HEK293T (cell line): ENCODE results near the gene DYRK3.
"Not testable (repeated sequence)": the region's sequence is repeated elsewhere in the genome, so short reads cannot be mapped to it uniquely, and the experiment has no call there.

Experiments
- CTCF ChIA-PET: fragments of 350-600 bp; formaldehyde crosslinking; extraction: SDS; loops from one replicate; lab custom pipeline; 2021; ENCODE audit warnings: antibody characterized with exemption, inconsistent platforms; lab: Yijun Ruan, JAX
- POLR2A ChIA-PET: fragments of 350-600 bp; formaldehyde crosslinking; extraction: SDS; loops from one replicate; lab custom pipeline; 2020; ENCODE audit warnings: antibody characterized with exemption, inconsistent platforms; lab: Yijun Ruan, JAX
- DNase-seq: peaks from one replicate; pipeline ENCODE4 v3.0.0; 2012; ENCODE audit warnings: mixed read lengths; ENCODE audit errors: extremely low spot score
- ARNT ChIP-seq: fragments of 450-650 bp; IDR thresholded peaks from 2 replicates; pipeline ENCODE4 v1.6.1; 2017; ENCODE audit warnings: mild to moderate bottlenecking
- BHLHE40 ChIP-seq: fragments of 450-650 bp; IDR thresholded peaks from 2 replicates; pipeline ENCODE4 v1.6.1; 2016; ENCODE audit warnings: mild to moderate bottlenecking, moderate library complexity, borderline replicate concordance
- CTBP1 ChIP-seq: fragments of 450-650 bp; IDR thresholded peaks from 2 replicates; pipeline ENCODE4 v1.6.1; 2016; ENCODE audit warnings: borderline replicate concordance
- ELF4 ChIP-seq: fragments of 450-650 bp; IDR thresholded peaks from 2 replicates; pipeline ENCODE4 v1.6.1; 2017; ENCODE audit warnings: antibody characterized with exemption
- FOXA1 ChIP-seq: fragments of 450-650 bp; IDR thresholded peaks from 2 replicates; pipeline ENCODE4 v1.6.1; 2016; ENCODE audit warnings: mild to moderate bottlenecking
- FOXK2 ChIP-seq: fragments of 450-650 bp; IDR thresholded peaks from 2 replicates; pipeline ENCODE4 v1.6.1; 2016; ENCODE audit warnings: mild to moderate bottlenecking
- FOXM1 ChIP-seq: fragments of 450-650 bp; IDR thresholded peaks from 2 replicates; pipeline ENCODE4 v1.6.1; 2017; ENCODE audit warnings: mild to moderate bottlenecking, borderline replicate concordance
- HDGF ChIP-seq: fragments of 450-650 bp; IDR thresholded peaks from 2 replicates; pipeline ENCODE4 v1.6.1; 2017; ENCODE audit warnings: antibody characterized with exemption, borderline replicate concordance
- L3MBTL2 ChIP-seq: fragments of 450-650 bp; conservative IDR thresholded peaks from 2 replicates; pipeline ENCODE4 v1.6.1; 2016; ENCODE audit warnings: mild to moderate bottlenecking
- LEF1 ChIP-seq: fragments of 450-650 bp; IDR thresholded peaks from 2 replicates; pipeline ENCODE4 v1.6.1; 2017; ENCODE audit warnings: mild to moderate bottlenecking, borderline replicate concordance
- NFRKB ChIP-seq: fragments of 450-650 bp; IDR thresholded peaks from 2 replicates; pipeline ENCODE4 v1.6.1; 2016; ENCODE audit warnings: mild to moderate bottlenecking, moderate library complexity
- SP1 ChIP-seq: fragments of 450-650 bp; IDR thresholded peaks from 2 replicates; pipeline ENCODE4 v1.6.1; 2017
- SUZ12 ChIP-seq: fragments of 450-650 bp; IDR thresholded peaks from 2 replicates; pipeline ENCODE4 v1.6.1; 2016; ENCODE audit warnings: mild to moderate bottlenecking
- TARDBP ChIP-seq: fragments of 450-650 bp; IDR thresholded peaks from 2 replicates; pipeline ENCODE4 v1.6.1; 2016
- ZNF384 ChIP-seq: fragments of 450-650 bp; IDR thresholded peaks from 2 replicates; pipeline ENCODE4 v1.6.1; 2016
- TF ChIP-seq, protein P1 (sequence below): fragments of 450-650 bp; IDR thresholded peaks from 2 replicates; pipeline ENCODE4 v1.6.1; 2016

The DYRK3 gene

DNA sequence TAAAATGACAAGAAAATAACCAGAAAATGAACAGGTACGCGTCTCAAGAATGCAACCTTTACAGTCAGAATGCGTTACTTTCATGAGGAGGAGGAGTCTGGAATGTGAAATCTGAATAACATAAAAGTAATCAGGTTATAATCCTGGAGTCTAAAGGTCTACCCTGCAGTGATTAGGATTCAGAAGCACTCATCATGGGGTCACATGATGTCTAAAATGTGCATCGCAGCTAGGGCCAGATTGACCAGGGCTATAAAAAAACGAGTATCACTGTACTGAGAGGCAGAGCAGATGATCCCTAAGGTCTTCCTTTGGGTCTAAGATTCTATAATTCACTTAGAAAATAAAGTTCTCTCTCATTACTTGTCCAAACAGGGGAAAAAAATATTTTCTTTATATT, 30.5 kb upstream of the DYRK3 start:
- ChIA-PET CTCF (no interaction called here), POLR2A (no interaction called here)
- DNase-seq = no peak
- no peak for TF ChIP-seq LEF1
- no peak for TF ChIP-seq SUZ12
- no peak for TF ChIP-seq FOXK2
- TF ChIP-seq NFRKB = no peak
- TF ChIP-seq CTBP1 = no peak
- TF ChIP-seq BHLHE40 = no peak
- no peak for TF ChIP-seq L3MBTL2
- TF ChIP-seq ELF4 = no peak
- no peak for TF ChIP-seq FOXM1
- no peak for TF ChIP-seq ARNT
- TF ChIP-seq SP1 = no peak
- TF ChIP-seq ZNF384 = no peak
- no peak for TF ChIP-seq HDGF
- TF ChIP-seq FOXA1 = no peak
- no peak for TF ChIP-seq TARDBP
- TF ChIP-seq, protein P1, sequence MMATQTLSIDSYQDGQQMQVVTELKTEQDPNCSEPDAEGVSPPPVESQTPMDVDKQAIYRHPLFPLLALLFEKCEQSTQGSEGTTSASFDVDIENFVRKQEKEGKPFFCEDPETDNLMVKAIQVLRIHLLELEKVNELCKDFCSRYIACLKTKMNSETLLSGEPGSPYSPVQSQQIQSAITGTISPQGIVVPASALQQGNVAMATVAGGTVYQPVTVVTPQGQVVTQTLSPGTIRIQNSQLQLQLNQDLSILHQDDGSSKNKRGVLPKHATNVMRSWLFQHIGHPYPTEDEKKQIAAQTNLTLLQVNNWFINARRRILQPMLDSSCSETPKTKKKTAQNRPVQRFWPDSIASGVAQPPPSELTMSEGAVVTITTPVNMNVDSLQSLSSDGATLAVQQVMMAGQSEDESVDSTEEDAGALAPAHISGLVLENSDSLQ = no peak

DNA sequence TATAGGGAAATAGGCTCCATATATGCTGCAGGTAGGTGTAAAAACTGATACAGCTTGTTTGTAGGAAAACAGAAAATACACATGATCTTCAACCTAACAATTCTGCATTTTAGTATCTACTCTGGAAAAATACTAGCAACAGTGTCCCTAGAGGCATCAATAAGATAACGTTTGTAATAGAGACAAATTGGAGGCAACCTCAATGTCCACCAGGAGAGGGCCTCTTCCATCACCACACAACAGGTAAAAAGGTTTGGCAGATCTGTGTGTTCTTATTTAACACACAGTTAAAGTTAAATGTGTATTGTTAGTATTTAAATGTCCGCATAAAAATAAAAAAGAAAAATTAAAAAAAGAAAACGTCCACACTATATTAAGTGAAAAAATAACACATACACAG, 28.5 kb upstream of the DYRK3 start:
- DNase-seq = peak; percentile 60
- ChIA-PET POLR2A (no interaction called here), CTCF (interaction anchor here (1.1 to 1.5 kb wide), 3 partner anchors 15 to 137 kb away, joined by 4 read pairs; partner anchors contain the start of gene IKBKE)
- TF ChIP-seq CTBP1 (no peak), SUZ12 (no peak), FOXM1 (no peak), ARNT (no peak), NFRKB (no peak), ZNF384 (no peak), BHLHE40 (no peak), FOXK2 (no peak), ELF4 (no peak)

DNA sequence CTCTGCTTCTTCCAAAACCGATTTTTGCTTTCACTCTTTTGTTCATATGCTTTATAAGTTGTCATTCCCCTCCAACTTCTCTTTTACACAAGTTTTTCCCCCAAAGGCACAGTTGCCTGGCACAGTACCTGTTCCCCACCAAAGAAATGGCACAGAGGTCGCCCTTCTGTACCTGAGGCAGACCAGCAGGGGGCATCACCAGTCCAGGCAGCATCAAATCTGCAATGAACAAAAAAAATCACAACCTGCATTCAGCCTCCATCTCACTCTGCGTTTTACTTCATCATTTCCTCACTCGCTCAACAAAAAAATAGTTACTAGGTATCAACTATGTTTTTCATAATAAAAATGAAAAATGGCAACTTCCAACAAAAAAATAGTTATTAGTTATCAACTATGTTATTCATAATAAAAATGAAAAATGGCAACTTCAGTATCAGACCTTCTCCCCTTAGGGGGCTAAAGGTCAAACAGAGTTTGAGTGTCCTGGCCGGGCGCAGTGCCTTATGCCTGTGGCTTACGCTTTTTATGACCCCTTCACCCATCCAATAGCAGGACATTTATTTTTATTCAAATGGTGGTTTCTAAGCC, 27.1 kb upstream of the DYRK3 start:
- TF ChIP-seq ZNF384 (peak; percentile 65; the same call in 1 of the 2 replicates), SP1 (no peak), SUZ12 (no peak)
- POLR2A ChIA-PET = no interaction called here
- peak; percentile 66 for DNase-seq
- CTCF ChIA-PET = interaction anchor here (0.6 to 0.9 kb wide), 2 partner anchors 22 to 68 kb away, joined by 3 read pairs; no protein-coding TSS in a partner anchor

DNA sequence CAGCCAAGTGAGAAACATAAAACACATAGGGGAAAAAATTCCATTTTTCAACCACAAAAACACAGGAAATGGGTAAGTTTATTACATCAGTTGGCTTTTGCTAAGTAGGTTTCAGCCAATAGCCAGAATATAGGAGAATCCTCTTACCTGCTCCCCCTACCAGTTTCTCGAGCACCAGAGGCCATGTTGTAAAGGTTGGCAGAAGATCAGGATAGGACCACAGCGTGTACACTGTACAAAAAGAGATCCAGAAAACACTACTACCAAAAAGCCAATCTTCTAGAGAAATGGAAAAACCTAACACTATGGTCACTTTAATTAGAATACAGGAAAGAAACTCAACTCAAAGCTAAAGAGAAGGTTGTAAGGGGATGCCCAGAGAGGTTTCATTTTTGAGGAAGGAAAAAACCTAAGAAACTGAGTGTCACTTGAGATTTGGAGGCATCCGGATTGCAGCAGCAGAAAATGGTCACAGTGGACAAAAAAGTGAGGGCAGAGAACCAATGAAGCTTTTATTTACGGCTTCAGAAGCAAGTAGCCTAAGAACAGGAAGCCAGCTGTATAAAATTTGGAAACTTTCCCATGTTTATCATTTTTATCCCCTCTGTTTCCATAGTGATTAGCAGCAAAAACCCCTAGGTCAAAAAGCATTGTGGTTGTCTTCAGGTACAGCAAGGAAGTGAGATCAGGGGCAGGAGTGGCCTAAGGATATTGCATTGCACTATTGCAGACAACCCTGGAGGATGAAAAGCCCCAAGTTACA, 25.9 kb upstream of the DYRK3 start:
- no peak for TF ChIP-seq HDGF
- POLR2A ChIA-PET = no interaction called here
- CTCF ChIA-PET = interaction anchor here (0.5 to 1.4 kb wide), 3 partner anchors 55 to 167 kb away, joined by 3 to 5 read pairs (median 3); no protein-coding TSS in a partner anchor
- DNase-seq = no peak

DNA sequence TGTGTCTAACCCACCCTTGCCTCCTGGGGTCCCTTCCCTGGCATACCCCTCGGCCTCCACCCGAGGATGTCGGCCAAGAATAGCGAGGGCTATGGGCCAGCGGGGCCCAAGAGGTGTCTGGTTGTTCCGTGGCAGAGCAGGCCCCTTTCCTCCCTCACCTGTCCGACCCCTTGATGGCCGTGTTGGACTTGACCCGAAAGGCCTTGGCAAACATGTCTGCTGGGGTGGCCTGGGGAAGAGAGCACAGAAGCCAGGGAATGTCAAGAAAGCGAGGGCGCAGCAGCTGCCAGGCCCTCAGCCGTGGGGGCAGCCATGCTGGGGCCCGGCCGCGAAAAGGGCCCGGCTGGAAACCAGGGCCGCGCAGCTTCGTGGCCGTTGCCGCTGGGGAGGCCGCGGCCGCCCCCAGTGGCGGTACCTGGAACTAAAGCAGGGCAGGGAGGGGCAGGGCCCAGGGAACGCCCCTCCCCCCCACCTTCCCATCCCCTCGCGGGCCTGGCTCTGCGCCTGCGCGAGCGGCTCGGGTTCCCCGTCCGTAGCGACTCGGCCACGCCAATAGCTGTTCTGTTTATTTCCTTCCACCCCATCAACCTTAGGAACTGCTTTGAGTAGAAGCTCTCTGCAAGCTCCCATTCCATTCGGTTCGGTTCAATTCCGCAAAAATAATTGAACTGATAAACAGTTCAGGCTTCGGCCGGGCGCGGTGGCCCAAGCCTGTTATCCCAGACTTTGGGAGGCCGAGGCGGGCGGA, 23.0 kb upstream of the DYRK3 start, which contains the start of gene EIF2D:
Gene EIF2D, minus strand, starts transcription at position 337 of the 748 bp plus-strand sequence. Its CDS starts 123 bp downstream, at position 214.
- ChIA-PET CTCF (interaction anchor here (0.5 to 2.1 kb wide), 10 partner anchors 17 to 1349 kb away, joined by 3 to 10 read pairs (median 3); no protein-coding TSS in a partner anchor), POLR2A (interaction anchor here (0.6 to 1.7 kb wide), 7 partner anchors 9 to 55 kb away, joined by 3 to 10 read pairs (median 4); partner anchors contain the start of gene DYRK3)
- DNase-seq = peak; percentile 100
- TF ChIP-seq ELF4 = peak; percentile 90
- TF ChIP-seq FOXA1 = no peak
- peak; percentile 83; the same call in 1 of the 2 replicates for TF ChIP-seq CTBP1
- peak; percentile 89 for TF ChIP-seq FOXM1
- TF ChIP-seq NFRKB = peak; percentile 96
- TF ChIP-seq ZNF384 = no peak
- peak; percentile 55; the same call in 1 of the 2 replicates for TF ChIP-seq L3MBTL2

DNA sequence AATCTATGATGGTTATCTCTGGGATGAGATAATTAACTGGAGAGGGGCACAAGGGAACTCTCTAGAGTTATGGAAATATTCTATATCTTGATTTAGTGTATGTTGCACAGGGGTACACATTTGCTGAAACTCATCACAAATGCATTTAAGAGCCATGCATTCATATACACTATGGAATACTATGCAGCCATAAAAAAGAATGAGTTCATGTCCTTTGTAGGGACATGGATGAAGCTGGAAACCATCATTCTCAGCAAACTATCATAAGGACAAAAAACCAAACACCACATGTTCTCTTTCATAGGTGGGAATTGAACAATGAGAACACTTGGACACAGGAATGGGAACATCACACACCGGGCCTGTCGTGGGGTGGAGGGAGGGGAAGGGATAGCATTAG, 8.9 kb upstream of the DYRK3 start:
- POLR2A ChIA-PET = not testable (repeated sequence)

DNA sequence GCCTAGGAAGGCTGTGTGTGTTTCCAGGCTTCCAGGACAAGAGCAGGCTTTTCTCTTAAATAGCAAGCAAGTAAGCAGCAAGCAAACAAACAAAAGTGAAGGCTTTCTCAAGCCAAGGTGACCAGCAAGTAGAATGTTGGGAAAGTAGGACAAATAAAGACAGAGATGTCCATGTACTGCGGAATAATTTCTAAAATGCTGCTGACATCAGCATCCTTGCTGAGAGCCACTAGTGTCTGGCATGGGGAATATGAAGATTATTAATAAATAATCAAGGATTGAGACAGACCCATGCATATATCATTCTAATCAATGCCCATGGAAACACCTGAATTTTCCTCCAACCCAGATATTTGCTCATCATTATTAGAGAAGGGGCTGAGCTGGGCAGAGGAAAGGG, 6.4 kb upstream of the DYRK3 start:
- ChIA-PET CTCF (interaction anchor here (1.0 to 2.9 kb wide), 2 partner anchors 16 to 36 kb away, joined by 4 to 50 read pairs; no protein-coding TSS in a partner anchor), POLR2A (no interaction called here)
- no peak for DNase-seq
- TF ChIP-seq SUZ12 (no peak), L3MBTL2 (no peak), HDGF (no peak), NFRKB (no peak), FOXK2 (no peak), CTBP1 (no peak)

More for the DNA sequence above, 8.9 kb upstream of the DYRK3 start:
- DNase-seq, CTCF ChIA-PET: not testable (repeated sequence)
